WTC11 (cell line): ENCODE results near the gene SLC7A10. TPM values are rescaled to one million over a fixed set of nuclear protein-coding genes. Genes with fewer than 3 reads are reported as not detected.

Experiments used
- ATAC-seq: fragments of 200-7000 bp; cut with Tn5 transposase; 2 replicates; pipeline ENCODE4 v1.10.0; 2021; ENCODE audit warnings: mild to moderate bottlenecking, moderate library complexity
- CTCF ChIA-PET: fragments of 300-600 bp; sonication (Branson Sonifier 250); formaldehyde crosslinking; loops from one replicate; lab custom pipeline; 2021; ENCODE audit warnings: antibody characterized with exemption; lab: Charles Lee
- POLR2A ChIA-PET: fragments of 350-600 bp; sonication (Branson Sonifier 250); formaldehyde crosslinking; loops from one replicate; lab custom pipeline; 2021; ENCODE audit warnings: antibody characterized with exemption; lab: Charles Lee
- DNase-seq: peaks from one replicate; pipeline ENCODE4 v3.0.0; 2021; ENCODE audit warnings: low spot score
- H3K27ac Mint-ChIP-seq: 2 replicates; pipeline ENCODE4 v1.8.0; 2021; ENCODE audit warnings: mixed read lengths
- H3K27me3 Mint-ChIP-seq: 2 replicates; pipeline ENCODE4 v1.8.0; 2021; ENCODE audit warnings: low read depth, mild to moderate bottlenecking, moderate library complexity, mixed read lengths
- H3K36me3 Mint-ChIP-seq: 2 replicates; pipeline ENCODE4 v1.8.0; 2021; ENCODE audit warnings: mixed read lengths
- H3K4me1 Mint-ChIP-seq: 2 replicates; pipeline ENCODE4 v1.8.0; 2022; ENCODE audit warnings: mixed read lengths
- H3K4me3 Mint-ChIP-seq: 2 replicates; pipeline ENCODE4 v1.8.0; 2021; ENCODE audit warnings: mild to moderate bottlenecking, moderate library complexity, mixed read lengths
- H3K9me3 Mint-ChIP-seq: 2 replicates; pipeline ENCODE4 v1.8.0; 2021; ENCODE audit warnings: mixed read lengths
- CBFB ChIP-seq: sonication (generic); formaldehyde crosslinking; IDR thresholded peaks from 2 replicates; pipeline ENCODE4 v1.8.1; 2022; ENCODE audit warnings: mild to moderate bottlenecking, low read depth, missing genetic modification reagents
- FOXJ3 ChIP-seq: sonication (generic); formaldehyde crosslinking; IDR thresholded peaks from 2 replicates; pipeline ENCODE4 v1.9.0; 2021; ENCODE audit warnings: missing genetic modification reagents, mild to moderate bottlenecking, borderline replicate concordance
- MYBL2 ChIP-seq: sonication (generic); formaldehyde crosslinking; IDR thresholded peaks from 2 replicates; pipeline ENCODE4 v1.8.1; 2023; ENCODE audit warnings: mild to moderate bottlenecking, moderate library complexity, missing genetic modification reagents
- NFATC4 ChIP-seq: fragments of 250-450 bp; sonication (Bioruptor Pico); IDR thresholded peaks from 2 replicates; pipeline ENCODE4 v1.9.0; 2021; ENCODE audit warnings: mild to moderate bottlenecking
- NR1H2 ChIP-seq: sonication (generic); formaldehyde crosslinking; IDR thresholded peaks from 2 replicates; pipeline ENCODE4 v1.9.0; 2021; ENCODE audit warnings: mild to moderate bottlenecking, moderate library complexity, missing genetic modification reagents
- SMAD4 ChIP-seq: sonication (generic); formaldehyde crosslinking; IDR thresholded peaks from 2 replicates; pipeline ENCODE4 v1.8.0; 2022; ENCODE audit warnings: mild to moderate bottlenecking, missing genetic modification reagents
- SP1 ChIP-seq: sonication (generic); formaldehyde crosslinking; conservative IDR thresholded peaks from 2 replicates; pipeline ENCODE4 v1.8.1; 2022; ENCODE audit warnings: missing genetic modification reagents
- ZNF423 ChIP-seq: fragments of 250-450 bp; sonication (Bioruptor Pico); IDR thresholded peaks from 2 replicates; pipeline ENCODE4 v2.1.2; 2022; ENCODE audit warnings: mild to moderate bottlenecking, moderate library complexity
- total RNA-seq: library from RNA; stranded (reverse); gene quantifications from 3 replicates; pipeline ENCODE4 v1.2.3, GENCODE V29; 2021
- TF ChIP-seq, protein P1 (sequence below): sonication (generic); formaldehyde crosslinking; IDR thresholded peaks from 2 replicates; pipeline ENCODE4 v1.8.0; 2023; ENCODE audit warnings: mild to moderate bottlenecking, missing genetic modification reagents
- TF ChIP-seq, protein P2 (sequence below): sonication (generic); formaldehyde crosslinking; IDR thresholded peaks from 2 replicates; pipeline ENCODE4 v1.8.0; 2022; ENCODE audit warnings: mild to moderate bottlenecking, missing genetic modification reagents
- TF ChIP-seq, protein P3 (sequence below): fragments of 200-600 bp; IDR thresholded peaks from 2 replicates; pipeline ENCODE4 v1.8.0; 2022; ENCODE audit warnings: antibody characterized with exemption
- TF ChIP-seq, protein P4 (sequence below): fragments of 250-450 bp; sonication (Bioruptor Pico); IDR thresholded peaks from 2 replicates; pipeline ENCODE4 v1.8.0; 2021; ENCODE audit warnings: mild to moderate bottlenecking
- TF ChIP-seq, protein P5 (sequence below): fragments of 250-450 bp; sonication (Bioruptor Pico); IDR thresholded peaks from 2 replicates; pipeline ENCODE4 v1.9.0; 2021; ENCODE audit warnings: mild to moderate bottlenecking
- TF ChIP-seq, protein P6 (sequence below): sonication (generic); formaldehyde crosslinking; IDR thresholded peaks from 2 replicates; pipeline ENCODE4 v1.8.0; 2022; ENCODE audit warnings: mild to moderate bottlenecking, missing genetic modification reagents

The SLC7A10 gene
- total RNA-seq, 1 experiment from 2014 or later = 4.2 TPM

DNA sequence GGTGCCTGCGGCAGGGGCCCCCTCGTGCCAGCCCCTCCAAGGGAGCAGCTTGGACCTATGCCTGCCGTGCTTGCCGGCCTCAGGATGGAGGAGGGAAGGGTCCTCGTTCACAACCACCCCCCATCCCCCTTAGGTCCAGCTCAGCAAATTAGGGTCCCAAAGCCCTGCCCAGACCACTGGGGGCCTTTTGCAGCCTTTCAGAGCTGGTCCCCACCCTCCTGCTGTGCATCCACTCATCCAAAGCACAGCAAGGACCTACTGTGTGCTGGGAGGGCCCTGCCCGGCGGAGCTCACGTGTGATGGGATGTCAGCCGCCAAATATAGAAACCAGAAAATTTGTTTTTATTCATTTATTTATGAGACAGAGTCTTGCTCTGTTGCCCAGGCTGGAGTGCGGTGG is 16.5 kb upstream of the SLC7A10 start (continued):
- TF ChIP-seq, protein P1, sequence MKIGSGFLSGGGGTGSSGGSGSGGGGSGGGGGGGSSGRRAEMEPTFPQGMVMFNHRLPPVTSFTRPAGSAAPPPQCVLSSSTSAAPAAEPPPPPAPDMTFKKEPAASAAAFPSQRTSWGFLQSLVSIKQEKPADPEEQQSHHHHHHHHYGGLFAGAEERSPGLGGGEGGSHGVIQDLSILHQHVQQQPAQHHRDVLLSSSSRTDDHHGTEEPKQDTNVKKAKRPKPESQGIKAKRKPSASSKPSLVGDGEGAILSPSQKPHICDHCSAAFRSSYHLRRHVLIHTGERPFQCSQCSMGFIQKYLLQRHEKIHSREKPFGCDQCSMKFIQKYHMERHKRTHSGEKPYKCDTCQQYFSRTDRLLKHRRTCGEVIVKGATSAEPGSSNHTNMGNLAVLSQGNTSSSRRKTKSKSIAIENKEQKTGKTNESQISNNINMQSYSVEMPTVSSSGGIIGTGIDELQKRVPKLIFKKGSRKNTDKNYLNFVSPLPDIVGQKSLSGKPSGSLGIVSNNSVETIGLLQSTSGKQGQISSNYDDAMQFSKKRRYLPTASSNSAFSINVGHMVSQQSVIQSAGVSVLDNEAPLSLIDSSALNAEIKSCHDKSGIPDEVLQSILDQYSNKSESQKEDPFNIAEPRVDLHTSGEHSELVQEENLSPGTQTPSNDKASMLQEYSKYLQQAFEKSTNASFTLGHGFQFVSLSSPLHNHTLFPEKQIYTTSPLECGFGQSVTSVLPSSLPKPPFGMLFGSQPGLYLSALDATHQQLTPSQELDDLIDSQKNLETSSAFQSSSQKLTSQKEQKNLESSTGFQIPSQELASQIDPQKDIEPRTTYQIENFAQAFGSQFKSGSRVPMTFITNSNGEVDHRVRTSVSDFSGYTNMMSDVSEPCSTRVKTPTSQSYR (CRISPR knock-in tag) = no peak
- no peak for TF ChIP-seq FOXJ3 (CRISPR knock-in tag)
- TF ChIP-seq, protein P2, sequence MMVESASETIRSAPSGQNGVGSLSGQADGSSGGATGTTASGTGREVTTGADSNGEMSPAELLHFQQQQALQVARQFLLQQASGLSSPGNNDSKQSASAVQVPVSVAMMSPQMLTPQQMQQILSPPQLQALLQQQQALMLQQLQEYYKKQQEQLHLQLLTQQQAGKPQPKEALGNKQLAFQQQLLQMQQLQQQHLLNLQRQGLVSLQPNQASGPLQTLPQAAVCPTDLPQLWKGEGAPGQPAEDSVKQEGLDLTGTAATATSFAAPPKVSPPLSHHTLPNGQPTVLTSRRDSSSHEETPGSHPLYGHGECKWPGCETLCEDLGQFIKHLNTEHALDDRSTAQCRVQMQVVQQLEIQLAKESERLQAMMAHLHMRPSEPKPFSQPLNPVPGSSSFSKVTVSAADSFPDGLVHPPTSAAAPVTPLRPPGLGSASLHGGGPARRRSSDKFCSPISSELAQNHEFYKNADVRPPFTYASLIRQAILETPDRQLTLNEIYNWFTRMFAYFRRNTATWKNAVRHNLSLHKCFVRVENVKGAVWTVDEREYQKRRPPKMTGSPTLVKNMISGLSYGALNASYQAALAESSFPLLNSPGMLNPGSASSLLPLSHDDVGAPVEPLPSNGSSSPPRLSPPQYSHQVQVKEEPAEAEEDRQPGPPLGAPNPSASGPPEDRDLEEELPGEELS (CRISPR knock-in tag) = no peak

DNA sequence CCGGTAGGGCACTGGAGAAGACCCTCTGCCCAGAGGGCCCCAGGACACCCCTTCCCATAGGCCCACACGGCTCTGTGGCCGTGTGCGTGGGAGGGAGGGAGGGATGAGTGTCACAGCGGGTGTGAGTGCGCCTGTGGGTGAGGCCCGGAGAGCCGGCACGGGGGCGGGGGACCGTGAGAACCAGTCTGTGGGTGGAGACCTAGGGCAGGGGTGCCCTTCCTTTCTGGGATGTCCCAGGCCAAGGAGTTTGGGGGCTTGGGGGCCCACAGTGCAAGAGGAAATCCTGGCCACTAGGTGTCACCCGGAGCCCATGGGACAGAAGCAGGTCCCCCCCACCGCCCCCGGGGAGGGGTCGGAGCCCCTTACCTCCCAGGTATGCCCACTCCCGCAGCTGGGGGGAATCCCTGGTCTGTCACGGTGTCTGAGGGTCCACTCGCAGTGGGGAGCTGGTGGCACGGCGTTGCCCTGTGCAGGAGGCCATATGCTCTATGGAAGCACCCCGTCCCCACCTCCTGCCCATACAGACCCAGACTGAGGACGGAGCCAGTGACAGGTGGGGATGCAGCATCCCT is 16.0 kb upstream of the SLC7A10 start:
- no peak overlapping the region for H3K27ac Mint-ChIP-seq
- CTCF ChIA-PET = interaction anchor here (0.6 to 5.0 kb wide), 11 partner anchors 20 to 387 kb away, joined by 3 to 22 read pairs (median 5); no protein-coding TSS in a partner anchor

DNA sequence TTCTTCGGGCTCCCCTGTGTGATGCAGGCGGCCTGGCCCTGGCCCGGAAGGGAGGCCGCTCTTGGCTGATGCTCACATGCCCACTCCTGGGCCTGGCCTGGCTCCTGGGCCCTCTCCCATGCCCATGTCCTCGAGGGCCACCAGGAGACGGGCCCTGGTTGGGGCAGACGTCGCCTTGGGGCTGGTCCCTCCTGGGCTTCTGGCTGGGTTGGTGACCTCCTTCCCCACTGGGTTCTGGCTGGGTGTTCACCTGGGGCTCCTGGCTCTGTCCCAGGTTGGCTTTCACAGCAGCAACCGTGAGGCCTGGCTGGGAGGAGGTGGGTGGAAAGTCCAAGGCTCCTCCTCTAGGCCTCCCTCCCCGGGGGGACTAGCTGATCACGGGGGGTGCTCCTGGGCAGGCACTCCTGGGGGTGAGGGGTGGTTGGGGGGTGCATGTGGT is 15.5 kb upstream of the SLC7A10 start:
- CTCF ChIA-PET = interaction anchor here (0.8 to 5.0 kb wide), 7 partner anchors 20 to 175 kb away, joined by 3 to 22 read pairs (median 5); no protein-coding TSS in a partner anchor
- no peak for TF ChIP-seq NFATC4 (CRISPR knock-in tag)
- Mint-ChIP-seq H3K9me3 (peaks cover 12% of the 10 kb centered on the region), H3K27me3 (peaks cover 4% of the 10 kb centered on the region; the same call in 1 of the 2 replicates), H3K27ac (no peak overlapping the region), H3K36me3 (peaks cover 10% of the 10 kb centered on the region), H3K4me3 (no peak overlapping the region), H3K4me1 (no peaks in the 10 kb centered on the region)
- ATAC-seq (no peak), DNase-seq (no peak)
- POLR2A ChIA-PET = no interaction called here

More for the DNA sequence above, 16.0 kb upstream of the SLC7A10 start:
- TF ChIP-seq, protein P3, sequence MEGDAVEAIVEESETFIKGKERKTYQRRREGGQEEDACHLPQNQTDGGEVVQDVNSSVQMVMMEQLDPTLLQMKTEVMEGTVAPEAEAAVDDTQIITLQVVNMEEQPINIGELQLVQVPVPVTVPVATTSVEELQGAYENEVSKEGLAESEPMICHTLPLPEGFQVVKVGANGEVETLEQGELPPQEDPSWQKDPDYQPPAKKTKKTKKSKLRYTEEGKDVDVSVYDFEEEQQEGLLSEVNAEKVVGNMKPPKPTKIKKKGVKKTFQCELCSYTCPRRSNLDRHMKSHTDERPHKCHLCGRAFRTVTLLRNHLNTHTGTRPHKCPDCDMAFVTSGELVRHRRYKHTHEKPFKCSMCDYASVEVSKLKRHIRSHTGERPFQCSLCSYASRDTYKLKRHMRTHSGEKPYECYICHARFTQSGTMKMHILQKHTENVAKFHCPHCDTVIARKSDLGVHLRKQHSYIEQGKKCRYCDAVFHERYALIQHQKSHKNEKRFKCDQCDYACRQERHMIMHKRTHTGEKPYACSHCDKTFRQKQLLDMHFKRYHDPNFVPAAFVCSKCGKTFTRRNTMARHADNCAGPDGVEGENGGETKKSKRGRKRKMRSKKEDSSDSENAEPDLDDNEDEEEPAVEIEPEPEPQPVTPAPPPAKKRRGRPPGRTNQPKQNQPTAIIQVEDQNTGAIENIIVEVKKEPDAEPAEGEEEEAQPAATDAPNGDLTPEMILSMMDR = peak; percentile 56; the same call in 1 of the 2 replicates
- TF ChIP-seq CBFB (CRISPR knock-in tag) = no peak
- TF ChIP-seq, all 79 proteins: peak for 1
- Mint-ChIP-seq H3K27me3 (peaks cover 4% of the 10 kb centered on the region; the same call in 1 of the 2 replicates), H3K4me1 (no peaks in the 10 kb centered on the region), H3K36me3 (peaks cover 10% of the 10 kb centered on the region), H3K4me3 (no peak overlapping the region), H3K9me3 (peaks cover 12% of the 10 kb centered on the region)
- POLR2A ChIA-PET = no interaction called here
- ATAC-seq (peak; percentile 69), DNase-seq (peak; percentile 70)

DNA sequence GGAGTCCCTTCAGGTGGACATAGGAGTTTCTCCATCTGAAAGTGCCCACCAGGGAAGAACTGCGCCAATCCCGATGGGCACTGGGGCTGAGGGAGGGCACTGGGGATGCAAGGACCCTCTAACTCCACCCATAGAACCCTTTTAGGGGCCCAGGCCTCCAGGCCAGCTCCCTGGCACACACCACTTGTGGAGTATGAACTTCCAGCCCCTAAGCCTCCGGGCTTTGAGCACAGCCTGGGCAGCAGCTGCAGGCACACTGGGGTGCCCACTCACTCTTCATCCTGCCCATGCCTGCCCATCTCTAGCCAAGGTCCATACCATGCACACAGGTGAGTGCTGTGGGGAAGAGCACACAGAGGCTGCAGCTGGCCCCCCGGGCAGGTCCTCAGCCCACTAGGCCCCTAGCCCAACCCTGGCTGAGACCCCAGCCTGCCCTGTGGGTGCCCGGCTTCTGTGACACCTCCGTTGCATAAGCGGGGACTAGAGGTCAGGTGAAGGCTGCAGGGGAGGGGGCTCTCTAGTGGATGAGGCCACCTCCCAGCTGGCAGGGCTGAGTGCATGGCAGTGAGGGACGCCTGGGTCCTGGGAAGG is 14.6 kb upstream of the SLC7A10 start:
- ChIA-PET POLR2A (interaction anchor here (0.7 kb wide), 1 partner anchor 157 kb away, joined by 4 read pairs; no protein-coding TSS in a partner anchor), CTCF (interaction anchor here (0.6 to 5.0 kb wide), 6 partner anchors 56 to 396 kb away, joined by 3 to 22 read pairs (median 3); no protein-coding TSS in a partner anchor)
- Mint-ChIP-seq H3K4me1 (peaks cover 2% of the 10 kb centered on the region; the same call in 1 of the 2 replicates), H3K9me3 (peaks cover 6% of the 10 kb centered on the region), H3K27me3 (peaks cover 2% of the 10 kb centered on the region; the same call in 1 of the 2 replicates), H3K27ac (no peak overlapping the region), H3K4me3 (no peak overlapping the region), H3K36me3 (peaks cover 5% of the 10 kb centered on the region)
- DNase-seq (no peak), ATAC-seq (no peak)
- TF ChIP-seq SP1 (CRISPR knock-in tag) (no peak), MYBL2 (CRISPR knock-in tag) (no peak), SMAD4 (CRISPR knock-in tag) (no peak), NR1H2 (CRISPR knock-in tag) (no peak), ZNF423 (CRISPR knock-in tag) (no peak)
- TF ChIP-seq, protein P4, sequence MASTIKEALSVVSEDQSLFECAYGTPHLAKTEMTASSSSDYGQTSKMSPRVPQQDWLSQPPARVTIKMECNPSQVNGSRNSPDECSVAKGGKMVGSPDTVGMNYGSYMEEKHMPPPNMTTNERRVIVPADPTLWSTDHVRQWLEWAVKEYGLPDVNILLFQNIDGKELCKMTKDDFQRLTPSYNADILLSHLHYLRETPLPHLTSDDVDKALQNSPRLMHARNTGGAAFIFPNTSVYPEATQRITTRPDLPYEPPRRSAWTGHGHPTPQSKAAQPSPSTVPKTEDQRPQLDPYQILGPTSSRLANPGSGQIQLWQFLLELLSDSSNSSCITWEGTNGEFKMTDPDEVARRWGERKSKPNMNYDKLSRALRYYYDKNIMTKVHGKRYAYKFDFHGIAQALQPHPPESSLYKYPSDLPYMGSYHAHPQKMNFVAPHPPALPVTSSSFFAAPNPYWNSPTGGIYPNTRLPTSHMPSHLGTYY = no peak
- TF ChIP-seq, protein P5, sequence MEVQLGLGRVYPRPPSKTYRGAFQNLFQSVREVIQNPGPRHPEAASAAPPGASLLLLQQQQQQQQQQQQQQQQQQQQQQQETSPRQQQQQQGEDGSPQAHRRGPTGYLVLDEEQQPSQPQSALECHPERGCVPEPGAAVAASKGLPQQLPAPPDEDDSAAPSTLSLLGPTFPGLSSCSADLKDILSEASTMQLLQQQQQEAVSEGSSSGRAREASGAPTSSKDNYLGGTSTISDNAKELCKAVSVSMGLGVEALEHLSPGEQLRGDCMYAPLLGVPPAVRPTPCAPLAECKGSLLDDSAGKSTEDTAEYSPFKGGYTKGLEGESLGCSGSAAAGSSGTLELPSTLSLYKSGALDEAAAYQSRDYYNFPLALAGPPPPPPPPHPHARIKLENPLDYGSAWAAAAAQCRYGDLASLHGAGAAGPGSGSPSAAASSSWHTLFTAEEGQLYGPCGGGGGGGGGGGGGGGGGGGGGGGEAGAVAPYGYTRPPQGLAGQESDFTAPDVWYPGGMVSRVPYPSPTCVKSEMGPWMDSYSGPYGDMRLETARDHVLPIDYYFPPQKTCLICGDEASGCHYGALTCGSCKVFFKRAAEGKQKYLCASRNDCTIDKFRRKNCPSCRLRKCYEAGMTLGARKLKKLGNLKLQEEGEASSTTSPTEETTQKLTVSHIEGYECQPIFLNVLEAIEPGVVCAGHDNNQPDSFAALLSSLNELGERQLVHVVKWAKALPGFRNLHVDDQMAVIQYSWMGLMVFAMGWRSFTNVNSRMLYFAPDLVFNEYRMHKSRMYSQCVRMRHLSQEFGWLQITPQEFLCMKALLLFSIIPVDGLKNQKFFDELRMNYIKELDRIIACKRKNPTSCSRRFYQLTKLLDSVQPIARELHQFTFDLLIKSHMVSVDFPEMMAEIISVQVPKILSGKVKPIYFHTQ (CRISPR knock-in tag) = no peak
- TF ChIP-seq, protein P6, sequence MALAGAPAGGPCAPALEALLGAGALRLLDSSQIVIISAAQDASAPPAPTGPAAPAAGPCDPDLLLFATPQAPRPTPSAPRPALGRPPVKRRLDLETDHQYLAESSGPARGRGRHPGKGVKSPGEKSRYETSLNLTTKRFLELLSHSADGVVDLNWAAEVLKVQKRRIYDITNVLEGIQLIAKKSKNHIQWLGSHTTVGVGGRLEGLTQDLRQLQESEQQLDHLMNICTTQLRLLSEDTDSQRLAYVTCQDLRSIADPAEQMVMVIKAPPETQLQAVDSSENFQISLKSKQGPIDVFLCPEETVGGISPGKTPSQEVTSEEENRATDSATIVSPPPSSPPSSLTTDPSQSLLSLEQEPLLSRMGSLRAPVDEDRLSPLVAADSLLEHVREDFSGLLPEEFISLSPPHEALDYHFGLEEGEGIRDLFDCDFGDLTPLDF (CRISPR knock-in tag) = no peak
